Stimulated activated CD8-positive, alpha-beta memory T cell treated with anti-CD3 and anti-CD28 coated beads, Interleukin-2, amount 100 ng/mL, for 1 hour (primary cell): ENCODE results near the gene TMEM120B.
"Not testable (repeated sequence)": the region's sequence is repeated elsewhere in the genome, so short reads cannot be mapped to it uniquely, and the experiment has no call there.

Source experiments
- DNase-seq, 2 donors: peaks; one replicate each; pipeline ENCODE4 v3.0.0-alpha.2; 2020; ENCODE audit warnings: low read depth in 2 of 2

The TMEM120B gene

DNA sequence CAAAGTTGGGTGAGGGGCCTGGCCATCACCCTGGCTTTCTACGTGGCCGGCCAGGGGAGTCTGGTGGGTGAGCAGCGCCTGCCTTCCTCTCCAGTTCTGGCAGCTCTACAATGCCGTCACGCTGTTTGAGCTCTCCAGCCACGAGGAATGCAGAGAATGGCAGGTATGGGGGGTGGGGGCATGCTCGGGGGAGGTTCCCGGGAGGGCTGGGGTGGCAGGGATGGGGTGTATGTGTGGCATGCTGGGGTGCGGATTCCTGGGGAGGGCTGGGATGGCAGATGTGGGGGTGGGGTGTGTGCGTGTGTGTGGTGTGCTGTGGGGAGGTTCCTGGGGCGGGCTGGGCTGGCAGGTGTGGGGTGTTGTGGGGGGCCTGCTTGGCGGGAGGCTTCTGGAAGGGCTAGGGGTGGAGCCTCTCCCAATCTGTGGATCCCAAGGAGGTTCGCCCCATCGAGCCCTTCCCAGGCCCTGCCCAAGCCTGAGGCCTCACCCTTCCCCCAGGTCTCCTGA is 62.5 kb downstream of the TMEM120B start:
- no peak for DNase-seq

DNA sequence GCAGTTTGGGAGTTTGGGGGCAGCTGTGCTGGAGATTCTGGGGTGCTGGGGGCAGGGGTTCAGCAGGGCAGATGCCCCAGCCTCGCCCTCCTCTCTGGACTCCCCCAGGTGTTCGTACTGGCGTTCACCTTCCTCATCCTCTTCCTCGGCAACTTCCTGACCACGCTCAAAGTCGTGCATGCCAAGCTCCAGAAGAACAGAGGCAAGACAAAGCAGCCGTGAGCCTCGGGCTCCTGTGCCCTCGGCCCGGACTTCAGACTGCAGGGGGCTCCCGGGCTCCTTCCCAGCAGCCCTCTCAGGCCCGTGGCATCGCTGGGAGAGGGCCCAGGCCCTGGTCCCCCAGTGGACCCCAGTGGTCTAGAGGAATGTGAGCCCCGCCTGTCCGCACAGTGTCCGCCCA is 62.9 kb downstream of the TMEM120B start:
- no peak for DNase-seq

DNA sequence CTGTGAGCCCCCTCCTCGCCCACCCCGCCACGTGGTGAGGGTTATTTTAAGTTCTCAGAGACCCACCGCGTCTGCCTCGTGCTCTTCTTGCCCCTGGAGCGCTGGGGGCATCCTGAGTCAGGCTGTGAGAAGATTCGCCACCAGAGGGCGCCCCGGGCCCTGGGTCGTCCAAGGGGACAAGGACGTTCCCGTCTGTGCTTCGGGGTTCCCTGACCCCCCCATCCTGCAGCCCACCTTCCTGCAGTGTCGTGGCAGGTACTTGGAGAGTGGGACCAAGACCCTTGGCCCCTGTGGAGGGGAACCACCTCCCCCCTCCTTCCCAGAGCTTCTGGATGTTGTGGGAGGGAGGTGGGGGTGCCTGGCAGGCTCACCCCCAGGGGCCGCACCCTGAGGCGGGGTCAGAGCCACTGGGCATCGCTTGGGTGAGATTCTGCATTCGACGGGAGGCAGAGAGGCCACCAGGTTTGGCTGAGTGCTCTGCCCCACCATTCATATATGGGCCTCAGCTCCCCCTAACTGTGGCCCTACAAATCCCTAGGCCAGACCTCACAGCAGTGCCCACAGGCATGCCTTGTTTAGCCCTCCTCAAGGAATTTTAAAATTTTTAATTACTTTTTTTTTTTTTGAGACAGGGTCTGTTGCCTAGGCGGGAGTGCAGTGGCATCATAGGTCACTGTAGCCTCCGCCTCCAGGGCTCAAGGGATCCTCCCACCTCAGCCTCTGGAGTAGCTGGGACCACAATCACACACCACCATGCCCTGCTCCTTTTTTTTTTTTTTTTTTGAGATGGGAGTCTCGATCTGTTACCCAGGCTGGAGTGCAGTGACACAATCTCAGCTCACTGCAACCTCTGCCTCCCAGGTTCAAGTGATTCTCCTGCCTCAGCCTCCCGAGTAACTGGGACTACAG is 63.9 kb downstream of the TMEM120B start:
- peak; percentile 84 to 87 for DNase-seq

DNA sequence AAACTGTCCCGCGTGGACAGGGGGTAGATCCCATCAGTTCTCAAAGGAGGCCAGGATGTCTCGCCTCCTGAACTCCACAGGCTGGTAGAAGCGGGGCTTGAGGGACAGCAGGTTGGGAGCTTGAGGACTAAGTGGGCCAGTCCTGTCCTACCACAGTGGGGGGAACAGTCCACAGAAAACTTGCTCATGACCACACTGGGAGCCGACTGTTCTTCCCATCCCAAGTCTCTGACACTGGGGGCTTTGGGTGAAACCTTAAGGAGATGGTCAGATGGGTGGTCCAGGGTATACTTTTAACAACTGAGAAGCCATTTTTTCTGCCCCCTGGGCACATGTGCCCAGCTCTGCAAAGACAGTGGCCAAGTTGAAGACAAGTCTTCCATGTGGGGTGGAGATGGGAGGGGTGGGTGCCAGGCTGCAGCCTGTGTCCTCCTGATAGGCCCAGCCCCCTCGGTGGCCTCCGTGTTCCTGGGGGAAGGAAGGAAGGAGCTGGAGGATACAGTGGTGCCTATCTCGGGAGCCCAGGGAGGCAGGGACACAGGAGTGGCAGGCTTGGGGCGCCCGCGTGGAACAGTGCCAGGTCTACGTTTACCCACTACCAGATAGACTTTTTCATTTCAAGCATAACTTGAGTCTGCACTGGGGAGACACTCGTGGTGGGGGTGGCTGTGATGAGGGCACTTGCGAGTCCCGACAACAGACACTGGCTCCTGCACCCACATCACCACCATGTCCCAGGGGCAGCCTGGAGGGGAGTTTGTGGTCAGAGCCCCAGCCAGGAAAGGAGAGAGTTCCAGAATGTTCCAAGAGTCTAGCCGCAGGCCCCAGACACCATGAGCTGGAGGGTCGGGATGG is 66.2 kb downstream of the TMEM120B start:
- DNase-seq: no peak

DNA sequence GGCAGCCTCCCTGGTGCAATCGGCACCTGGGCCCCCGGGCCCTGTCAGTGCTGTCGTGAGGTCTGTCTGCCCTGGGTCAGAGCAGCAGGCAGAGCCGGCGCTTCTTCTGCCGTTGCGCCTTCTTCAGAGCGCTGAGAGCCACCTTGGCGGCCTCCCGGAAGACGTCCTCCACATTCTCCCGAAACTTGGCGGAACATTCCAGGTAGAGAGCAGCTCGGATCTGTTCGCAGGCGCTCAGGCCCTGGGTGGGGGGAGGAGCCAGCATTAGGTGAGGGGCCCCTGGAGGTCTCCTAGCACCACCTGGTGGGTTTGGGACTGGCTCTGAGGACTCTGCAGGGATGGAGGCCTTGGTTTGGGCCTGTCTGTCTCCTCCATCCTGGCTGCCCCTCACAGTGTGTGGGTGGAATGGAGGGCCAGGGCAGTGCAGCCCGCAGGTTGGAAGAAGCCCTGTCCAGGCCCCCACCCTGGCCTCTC is 66.9 kb downstream of the TMEM120B start:
- DNase-seq: no peak

DNA sequence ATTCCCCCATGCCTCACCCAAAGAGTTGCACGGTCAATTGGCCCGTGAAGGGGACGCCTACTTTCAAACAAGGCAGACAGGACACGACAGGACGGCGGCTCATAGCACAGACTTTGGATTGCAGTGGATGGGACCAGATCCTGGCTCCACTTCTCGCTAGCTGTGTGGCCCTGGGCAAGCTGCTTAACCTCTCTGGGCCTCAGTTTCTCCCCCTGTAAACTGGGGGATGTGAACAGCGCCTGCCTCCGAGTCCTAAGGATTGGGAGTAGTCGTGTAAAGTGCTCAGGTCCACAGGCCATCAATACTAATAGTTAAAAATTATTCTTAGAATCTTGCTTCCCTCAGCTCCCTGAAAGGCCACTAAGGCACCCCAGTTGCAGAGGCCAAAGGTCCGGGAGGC is 67.9 kb downstream of the TMEM120B start:
- no peak for DNase-seq

DNA sequence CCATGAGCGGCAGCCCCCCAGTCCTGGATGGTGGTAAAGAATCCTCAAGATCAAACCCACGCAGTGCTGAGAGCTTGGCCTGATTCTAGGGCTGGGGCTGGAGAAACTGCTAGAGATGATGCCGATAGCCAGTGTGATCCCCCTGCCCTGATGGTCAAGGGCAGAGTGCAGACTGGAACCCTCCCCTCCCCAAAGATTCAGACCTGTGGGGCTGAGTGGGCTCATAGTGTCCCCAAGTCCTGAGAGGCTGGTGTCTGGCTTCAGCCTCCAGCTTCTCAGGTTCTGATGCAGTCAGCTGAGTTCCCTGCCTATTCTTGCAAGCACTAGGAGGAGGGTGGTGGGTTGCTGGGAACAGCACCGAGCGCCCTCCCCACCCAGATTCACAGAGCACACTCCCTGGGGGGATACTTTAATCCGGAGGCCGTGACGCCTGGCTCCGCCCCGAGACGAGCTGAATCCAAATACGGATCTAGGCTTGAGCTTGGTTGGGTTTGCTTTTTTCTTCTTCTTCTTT is 69.0 kb downstream of the TMEM120B start:
- DNase-seq: no peak

DNA sequence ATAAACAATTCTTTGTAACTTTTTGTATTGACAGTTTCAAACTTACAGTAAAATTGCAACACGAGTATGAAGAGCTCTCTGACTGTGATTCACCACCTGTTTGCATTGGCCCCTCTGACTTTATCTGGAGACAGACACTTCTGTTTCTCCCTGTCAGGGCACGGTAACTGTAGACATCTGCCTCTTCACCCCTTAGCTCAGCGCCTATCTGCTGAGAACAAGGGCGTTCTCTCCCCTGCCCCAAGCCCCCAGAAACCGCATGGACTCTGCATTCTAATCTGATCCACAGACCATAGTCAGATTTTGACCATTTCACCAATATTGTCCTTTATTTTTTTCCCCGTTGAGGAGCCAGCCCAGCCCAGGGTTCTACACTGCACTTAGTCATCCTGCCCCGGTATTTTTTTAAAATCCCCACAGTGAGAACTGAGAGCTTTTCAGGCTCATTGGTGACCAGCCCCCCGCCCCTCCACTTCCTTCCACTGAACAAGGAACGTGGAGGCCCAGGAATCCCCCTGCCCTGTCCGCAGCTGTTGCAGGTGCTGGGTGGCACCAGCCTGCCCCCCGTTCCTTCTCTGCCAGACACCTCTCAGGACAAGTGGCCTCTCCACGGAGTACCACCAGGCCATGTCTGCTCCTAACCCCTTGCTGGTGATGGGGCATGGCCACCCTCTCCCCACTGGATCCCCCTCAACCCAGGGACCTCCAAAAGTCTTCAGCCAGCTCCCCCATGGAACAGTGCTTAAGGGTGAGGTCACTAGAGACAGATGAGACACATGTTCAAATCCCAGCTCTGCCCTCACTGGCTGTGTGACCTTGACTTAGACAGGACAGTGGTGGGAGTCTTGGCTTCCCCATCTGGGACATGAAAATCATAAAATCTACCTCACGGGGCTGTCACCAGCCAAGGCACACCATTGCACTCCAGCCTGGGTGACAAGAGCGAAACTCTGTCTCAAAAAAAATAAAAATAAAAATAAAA is 69.7 kb downstream of the TMEM120B start:
- DNase-seq: no peak

DNA sequence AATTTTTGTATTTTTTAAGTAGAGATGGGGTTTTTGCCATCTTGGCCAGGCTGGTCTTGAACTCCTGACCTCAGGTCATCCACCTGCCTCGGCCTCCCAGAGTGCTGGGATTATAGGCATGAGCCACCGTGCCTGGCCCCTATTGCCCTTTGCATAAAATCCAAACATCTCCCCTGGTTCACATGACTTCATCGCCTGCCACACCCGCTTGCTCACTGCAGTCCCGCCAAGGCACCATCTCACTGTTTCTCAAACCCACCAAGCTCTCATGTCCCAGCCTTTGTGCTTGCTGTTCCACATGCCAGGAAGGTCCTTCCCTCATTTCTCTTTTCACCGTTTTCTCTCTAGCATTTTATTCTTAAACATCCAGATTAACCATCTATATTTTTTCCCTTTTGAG is 71.2 kb downstream of the TMEM120B start:
- DNase-seq: no peak

DNA sequence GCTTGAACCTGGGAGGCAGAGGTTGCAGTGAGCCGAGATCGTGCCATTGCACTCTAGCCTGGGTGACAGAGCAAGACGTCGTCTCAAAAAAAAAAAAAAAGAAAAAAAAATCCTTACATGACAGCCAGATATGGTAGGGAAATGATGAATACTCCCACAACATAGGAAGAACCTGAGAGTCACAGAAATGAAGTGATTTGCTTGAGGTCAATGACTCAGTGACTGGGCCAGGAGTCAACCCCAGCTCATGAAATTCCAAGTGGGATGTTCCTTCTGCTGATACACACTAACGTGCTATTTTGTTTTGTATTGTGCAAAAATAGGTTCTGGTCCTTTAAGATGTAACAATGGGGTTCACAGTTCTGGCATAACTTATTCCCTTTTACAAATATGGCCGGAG is 71.9 kb downstream of the TMEM120B start:
- no peak for DNase-seq

DNA sequence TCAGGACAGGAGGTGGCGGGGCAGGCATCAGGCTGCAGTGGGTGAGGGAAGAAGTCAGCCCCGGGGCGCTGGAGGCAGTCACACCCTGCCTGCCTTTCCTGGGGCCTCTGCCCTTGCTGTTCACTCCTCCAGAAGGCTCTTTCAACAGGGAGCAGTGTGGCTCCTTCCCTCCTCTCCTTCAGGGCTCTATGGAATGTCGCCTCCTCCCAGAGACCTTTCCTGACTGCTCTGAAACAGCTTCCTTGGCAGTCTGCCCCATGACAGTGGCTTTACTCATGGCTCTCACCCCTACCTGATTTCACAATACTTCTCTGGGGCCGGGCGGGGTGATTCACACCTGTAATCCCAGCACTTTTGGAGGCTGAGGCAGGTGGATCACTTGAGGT is 73.9 kb downstream of the TMEM120B start:
- no peak for DNase-seq

DNA sequence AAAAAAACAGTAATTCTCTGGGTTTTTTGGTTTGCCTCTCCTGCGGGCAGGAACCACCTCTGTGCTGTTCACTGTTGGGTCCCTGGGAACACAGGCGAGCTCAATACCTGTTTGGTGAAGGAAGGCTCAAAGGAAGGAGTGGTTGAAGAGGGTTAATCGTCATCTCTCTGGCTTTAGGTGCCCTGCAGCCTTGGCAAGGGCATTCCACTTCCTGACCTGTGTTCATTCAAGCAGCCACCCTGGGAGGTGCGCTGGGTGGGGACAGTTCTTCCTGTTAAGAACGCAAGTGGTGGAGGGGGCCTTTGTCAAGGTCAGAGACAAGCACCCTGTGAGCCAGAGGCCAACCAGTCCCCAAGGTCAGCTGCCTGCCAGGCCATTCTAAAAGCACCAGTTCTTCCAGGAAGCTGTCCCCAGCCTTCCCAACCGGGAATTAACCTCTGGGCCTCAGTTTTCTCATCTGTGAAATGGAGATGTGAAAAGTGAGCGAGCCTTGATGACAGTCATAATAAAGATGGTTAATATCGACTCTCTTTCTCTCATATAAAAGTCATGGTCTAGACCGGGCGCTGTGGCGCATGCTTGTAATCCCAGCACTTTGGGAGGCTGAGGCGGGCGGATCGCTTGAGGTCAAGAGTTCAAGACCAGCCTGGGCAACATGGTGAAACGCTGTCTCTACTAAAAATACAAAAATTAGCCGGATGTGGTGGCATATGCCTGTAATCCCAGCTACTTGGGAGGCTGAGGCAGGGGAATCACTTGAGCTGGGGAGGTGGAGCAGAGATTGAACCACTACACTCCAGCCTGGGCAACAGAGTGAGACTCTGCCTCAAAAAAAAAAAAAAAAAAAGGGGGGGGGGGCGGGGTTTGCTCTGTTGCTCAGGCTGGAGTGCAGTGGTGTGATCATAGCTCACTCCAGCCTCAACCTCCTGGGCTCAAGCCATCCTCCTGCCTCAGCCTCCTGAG is 74.8 kb downstream of the TMEM120B start:
- DNase-seq: no peak

DNA sequence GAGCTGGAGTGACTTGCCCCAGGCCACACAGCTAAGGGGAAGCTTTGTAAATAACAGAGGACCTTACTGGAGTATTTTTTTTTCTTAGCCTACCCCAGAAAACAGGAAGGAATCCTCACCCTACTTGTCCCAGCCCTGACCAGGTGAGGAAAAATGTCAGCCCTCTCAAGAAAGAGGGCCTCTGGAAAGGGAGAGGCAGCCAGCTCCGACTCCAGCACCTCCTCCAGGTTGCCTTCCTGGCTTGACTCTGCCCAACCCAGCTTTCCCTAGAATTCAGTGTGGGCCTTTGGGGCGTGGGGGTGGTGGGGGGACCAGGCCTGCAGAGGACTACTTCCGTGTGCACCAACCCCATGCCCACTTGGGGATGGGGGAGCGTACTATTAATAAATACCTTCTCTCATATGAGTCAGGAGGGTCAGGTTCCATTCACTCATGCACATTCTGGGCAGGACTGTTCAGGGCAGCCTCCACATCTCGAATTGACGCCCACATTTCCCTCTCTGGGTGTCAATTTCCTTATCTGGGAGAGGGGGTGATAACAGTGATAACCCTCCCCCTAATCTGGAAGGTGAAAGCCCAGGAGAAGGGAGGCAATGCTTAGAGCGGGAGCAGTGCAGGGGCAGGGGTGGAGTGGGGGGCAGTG is 75.7 kb downstream of the TMEM120B start:
- no peak for DNase-seq

DNA sequence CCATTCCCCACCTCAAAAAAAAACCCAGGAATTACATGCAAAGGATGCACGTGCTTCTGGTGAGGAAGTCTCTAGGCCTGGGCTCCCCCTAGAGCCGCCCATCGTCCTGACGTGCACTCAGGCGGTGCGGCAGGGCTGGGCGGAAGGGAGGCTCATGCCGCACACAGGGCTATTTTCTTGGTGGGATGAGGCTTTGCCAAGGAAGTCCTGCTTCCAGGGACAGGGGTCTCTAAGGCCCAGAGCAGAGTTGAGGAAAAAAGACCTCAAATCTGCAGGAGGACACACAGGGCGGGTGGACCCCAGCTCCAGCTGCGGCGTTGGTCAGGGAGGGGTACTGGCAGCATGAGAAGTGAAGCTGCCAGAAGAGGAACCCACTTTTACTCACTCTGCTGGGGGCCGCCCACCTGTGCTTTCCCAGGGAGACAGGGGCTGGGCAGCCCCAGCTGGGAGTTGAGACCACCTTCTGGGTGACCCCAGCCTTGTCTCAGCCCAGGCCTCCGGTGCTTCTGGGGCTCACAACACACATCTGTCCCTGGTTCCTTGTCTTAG is 76.8 kb downstream of the TMEM120B start:
- DNase-seq: no peak

DNA sequence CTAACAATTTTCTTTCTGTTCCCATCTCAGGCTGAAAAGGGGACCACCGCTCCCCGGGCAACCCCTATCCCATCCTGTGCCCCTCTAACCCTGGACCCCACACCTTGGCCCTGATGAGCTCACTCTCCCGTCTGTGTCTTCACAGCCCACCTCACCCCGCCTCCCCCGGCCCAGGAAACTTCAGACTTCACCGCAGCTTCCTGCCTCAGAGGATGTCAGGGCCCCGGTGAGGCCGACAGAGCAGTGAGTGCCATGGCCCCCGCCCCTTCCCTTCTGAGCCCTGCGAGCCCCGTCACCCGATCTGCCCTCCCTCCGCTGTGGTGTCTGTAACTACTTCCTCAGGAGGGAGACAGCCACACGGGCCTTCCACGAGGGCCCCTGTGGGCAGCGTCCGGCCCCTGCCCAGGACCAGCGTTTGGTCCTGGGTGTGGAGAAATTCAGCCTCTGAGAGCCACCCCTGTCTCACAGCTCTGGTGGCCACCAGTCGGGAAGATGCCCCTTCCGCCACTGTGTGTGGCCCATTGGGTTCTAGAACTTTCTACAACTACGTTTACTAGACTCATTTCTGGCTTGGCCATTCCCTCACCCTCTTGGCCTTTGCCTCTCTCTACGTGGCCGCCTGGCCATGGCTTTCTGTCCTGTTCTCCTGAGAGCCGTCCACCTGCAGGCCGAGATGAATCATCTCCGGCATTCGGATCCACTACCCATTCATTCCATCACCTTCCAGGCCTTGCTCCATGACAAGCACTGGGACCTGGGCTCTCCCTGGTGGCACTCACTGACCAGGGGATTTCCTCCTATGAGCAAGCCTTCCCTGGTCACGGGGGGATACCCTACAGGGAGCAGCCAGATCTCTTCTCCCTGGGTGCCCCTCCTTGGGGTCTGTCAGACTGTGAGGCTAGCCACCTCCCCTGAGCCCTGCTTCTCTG is 77.5 kb downstream of the TMEM120B start:
- peak; percentile 90 to 92 for DNase-seq

DNA sequence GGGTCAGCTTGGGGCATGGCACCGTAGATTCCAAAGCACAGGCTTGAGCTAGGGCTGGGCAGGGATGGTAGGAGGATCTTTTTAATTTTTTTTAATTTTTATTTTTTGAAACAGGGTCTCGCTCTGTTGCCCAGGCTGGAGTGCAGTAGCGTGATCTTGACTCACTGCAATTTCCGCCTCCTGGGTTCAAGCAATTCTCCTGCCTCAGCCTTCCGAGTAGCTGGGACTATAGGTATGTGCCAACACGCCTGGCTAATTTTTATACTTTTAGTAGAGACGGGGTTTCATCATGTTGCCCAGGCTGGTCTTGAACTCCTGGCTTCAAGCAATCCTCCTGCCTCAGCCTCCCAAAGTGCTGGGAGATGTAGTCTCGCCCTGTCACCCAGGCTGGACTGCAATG is 78.2 kb downstream of the TMEM120B start:
- not testable (repeated sequence) for DNase-seq

DNA sequence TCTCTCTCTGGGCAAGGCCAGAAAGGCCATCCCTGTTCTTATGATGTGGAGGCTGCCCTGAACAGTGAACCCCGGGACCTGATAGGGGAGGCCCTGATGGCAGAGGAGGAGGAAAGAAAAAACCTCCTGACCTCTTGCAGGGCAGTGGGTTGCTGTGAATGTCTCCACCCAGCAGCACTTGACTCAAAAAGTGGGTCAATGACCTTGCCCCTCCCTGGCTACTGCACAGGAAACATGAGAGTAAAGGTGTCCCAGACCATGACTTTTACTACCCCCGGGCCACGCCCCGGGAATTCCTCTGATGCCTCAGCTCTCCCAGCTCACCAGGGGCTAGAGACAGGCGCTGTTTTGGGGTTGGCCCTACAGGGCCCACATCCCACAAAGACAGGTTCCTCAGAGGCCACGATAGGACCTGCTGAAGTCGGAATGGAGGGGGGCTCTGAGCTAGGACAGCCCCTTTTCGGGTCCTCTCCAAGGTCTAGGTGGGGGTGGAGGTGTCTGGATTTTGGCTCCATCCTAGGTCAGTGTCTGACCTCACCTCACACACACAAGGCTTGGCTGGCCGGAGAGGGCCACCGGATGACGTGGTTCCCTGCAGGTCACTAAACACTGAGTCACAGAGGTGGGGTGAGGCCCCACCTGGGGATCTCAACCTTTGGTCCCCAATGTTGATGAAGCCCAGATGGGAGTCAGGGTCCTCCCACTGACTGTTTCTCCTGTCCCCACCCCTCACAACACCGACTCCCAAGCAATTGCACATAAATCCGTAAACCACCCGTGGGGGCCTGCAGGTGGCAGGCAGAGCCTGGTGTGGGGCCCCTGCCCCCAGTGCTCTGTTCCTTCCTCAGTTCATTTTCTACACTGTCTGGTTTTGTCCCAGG is 79.4 kb downstream of the TMEM120B start:
- no peak for DNase-seq
